Measurements from ENCODE around the gene HSPB7. TPM values are rescaled to one million over a fixed set of nuclear protein-coding genes. Genes with fewer than 3 reads are reported as not detected.

The HSPB7 gene
- total and polyA plus RNA-seq, 2 donors (not counting 3 experiments of a cell fraction or from before 2014, with no cell fraction given), result not detected

- Histone ChIP-seq H3K4me3 (replicated peaks in 1 of 3; ENCODE audit: insufficient read depth in 1 of 3, low read depth in 1 of 3, low read length in 3 of 3) (no peak overlapping the region), H3K27ac (ENCODE audit: insufficient read depth, low read depth, low read length) (no peak overlapping the region), H4K20me1 (replicated peaks; ENCODE audit: control insufficient read depth, extremely low read depth, insufficient read depth, low read length) (no peaks in the 10 kb centered on the region), H3K4me1 (ENCODE audit: control insufficient read depth, extremely low read depth, insufficient read depth, low read length) (no peaks in the 10 kb centered on the region), H3K36me3 (ENCODE audit: control insufficient read depth in 2 of 2, extremely low read depth in 1 of 2, insufficient read depth in 2 of 2, low read length in 2 of 2) (no peaks in the 10 kb centered on the region), H3K27me3 (ENCODE audit: control insufficient read depth in 2 of 2, insufficient read depth in 2 of 2, low read length in 2 of 2) (peaks cover 0 to 7% of the 10 kb centered on the region in 2 experiments), H3K79me2 (ENCODE audit: control insufficient read depth, insufficient read depth, low read length) (no peaks in the 10 kb centered on the region), H3K9ac (replicated peaks; ENCODE audit: extremely low read depth, insufficient read depth, low read length) (no peak overlapping the region), H3K9me1 (replicated peaks; ENCODE audit: control insufficient read depth, extremely low read depth, insufficient read depth, low read length) (no peaks in the 10 kb centered on the region), H3K9me3 (replicated peaks; ENCODE audit: control insufficient read depth, insufficient read depth, low read length) (no peaks in the 10 kb centered on the region), H2AFZ (ENCODE audit: low read depth, low read length) (no peak overlapping the region), H3K4me2 (ENCODE audit: insufficient read depth, low read length) (no peak overlapping the region)
- dilution Hi-C loops (cut with MboI; ENCODE audit: extremely low pct_ligation_motif_present, low sequenced_read_pairs) (no loop called here), intact Hi-C loops (cut with micrococcal nuclease) (no loop called here)
- DNase-seq (ENCODE audit: low read depth, low spot score), result no peak
- no TSS peak for BruUV-seq (replicated peaks)
- no peak for FAIRE-seq
- CTCF ChIA-PET, result interaction anchor here (1.0 to 2.1 kb wide), 5 partner anchors 11 to 295 kb away, joined by 3 to 11 read pairs (median 3); no protein-coding TSS in a partner anchor
- POLR2A ChIA-PET, result no interaction called here
- no peak for TF ChIP-seq EZH2 (IDR thresholded peaks at IDR 0.05; ENCODE audit: borderline replicate concordance, low read depth, low read length, severe bottlenecking)
- no peak for TF ChIP-seq MYC (IDR thresholded peaks at IDR 0.05; ENCODE audit: low read depth, low read length)
- no peak for TF ChIP-seq CTCF (IDR thresholded peaks at IDR 0.05; ENCODE audit: extremely low read depth in 1 of 2, insufficient read depth in 1 of 2, low read depth in 1 of 2, low read length in 2 of 2)
- TF ChIP-seq GATA2 (IDR thresholded peaks at IDR 0.05; ENCODE audit: insufficient read depth, insufficient read length, low read depth, low read length), result no peak
- TF ChIP-seq FOS (IDR thresholded peaks at IDR 0.05; ENCODE audit: borderline replicate concordance, insufficient read depth, low read length), result no peak
- no peak for TF ChIP-seq JUN (IDR thresholded peaks at IDR 0.05; ENCODE audit: borderline replicate concordance, insufficient read depth, insufficient read length, low read depth)
- TF ChIP-seq MAX (IDR thresholded peaks at IDR 0.05; ENCODE audit: insufficient read depth, insufficient read length), result no peak
- no peak for TF ChIP-seq POLR2AphosphoS5 (IDR thresholded peaks at IDR 0.05; ENCODE audit: insufficient read depth, low read depth, low read length)
- TF ChIP-seq POLR2A (IDR thresholded peaks at IDR 0.05; ENCODE audit: low read depth, low read length), result no peak
Observed at GRCh38 chr1:16067127-16067768, 49.4 kb upstream of the HSPB7 start.

All from endothelial cell of umbilical vein (primary cell).